NCI-H2029 (cell line): ENCODE measurements around the gene OPHN1.

ENCODE experiments used
- DNase-seq: peaks from one replicate; lab custom pipeline; 2025; lab: John Stamatoyannopoulos, UW

The OPHN1 gene

DNA sequence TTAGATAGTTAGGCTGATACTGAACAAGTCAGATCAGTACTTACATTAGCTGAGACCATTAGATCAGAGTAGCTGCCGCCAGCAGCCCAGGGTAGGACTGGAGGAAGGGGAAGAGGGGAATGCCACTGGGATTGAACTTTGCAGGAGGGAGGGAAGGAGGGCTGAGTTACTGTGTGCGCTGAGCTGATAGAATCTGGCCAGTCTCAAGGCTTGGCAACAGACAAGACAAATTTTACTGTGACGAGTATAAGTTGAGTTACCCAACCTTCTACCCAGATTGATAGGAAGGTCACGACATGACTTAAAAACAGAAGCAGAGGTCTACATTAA lies 372.1 kb downstream of the OPHN1 start:
- no peak for DNase-seq

DNA sequence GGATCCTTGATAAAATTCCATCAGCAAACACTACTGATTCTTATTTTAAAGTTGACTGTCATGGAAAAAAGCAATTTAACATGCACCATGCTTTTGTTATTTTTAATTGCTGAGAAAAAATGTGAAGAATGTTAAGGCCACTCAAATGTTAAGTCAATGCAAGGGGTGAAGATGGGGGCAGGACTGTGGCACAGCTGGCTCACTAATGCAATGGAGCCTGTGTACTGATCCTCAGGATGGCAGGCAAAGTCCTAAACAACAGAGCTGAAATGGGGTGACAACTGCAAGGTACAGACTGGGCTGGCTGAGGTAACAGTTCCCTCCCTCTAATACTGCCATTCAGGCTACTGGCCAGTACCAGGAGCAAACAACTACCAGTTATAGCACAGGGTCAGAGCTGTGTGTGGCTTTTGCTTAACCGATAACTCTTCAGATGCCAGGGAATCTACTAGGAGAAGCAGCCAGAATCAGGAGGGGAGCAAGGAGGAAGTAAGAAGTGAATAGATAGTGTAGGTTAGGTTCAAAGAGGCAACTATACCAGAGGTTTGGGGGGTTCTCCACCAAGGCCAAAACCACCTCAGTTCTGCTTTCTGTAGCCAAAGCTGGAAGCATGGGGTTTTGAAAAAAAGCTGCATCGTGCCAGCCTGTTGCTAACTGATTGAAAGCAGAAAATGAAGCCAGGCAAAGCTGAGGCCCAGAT lies 372.6 kb downstream of the OPHN1 start:
- DNase-seq = no peak

DNA sequence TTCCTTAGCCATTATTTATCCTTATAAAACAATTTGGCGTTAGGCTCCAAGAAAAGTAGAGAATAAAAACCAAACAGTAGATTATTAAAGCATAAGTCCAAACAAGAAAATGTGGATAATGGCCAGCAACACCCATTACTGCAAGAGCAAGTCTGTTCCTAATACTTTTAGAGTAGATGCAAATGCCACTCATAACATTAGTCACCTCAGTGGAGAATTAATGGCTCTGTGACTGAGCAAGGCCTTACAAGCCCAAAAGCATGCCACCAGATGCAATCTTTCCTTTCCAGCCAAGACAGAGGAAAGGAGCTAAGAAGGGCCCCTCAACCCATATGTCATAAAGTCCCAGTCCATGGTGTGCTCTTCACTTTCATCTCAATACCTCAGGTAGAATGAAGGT lies 373.8 kb downstream of the OPHN1 start:
- no peak for DNase-seq

DNA sequence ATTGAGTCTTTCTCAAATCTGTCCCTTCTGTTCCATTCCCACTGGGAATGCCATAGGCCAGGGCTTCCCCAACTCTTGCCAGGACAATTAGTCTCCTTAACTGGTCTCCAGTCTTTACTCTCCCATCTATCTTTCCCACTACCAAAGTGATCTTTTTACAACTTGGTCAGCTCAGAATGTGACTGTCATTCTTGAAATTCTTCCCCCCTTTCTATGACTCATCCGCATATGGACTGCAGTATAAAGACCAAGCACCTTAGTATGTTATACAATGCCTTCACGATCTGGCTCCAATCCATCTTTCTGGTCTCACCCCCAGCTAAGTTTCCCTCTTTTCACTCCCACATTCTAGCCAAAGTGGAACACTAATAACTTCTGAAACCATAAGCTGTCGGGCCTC lies 383.8 kb downstream of the OPHN1 start:
- DNase-seq = no peak

DNA sequence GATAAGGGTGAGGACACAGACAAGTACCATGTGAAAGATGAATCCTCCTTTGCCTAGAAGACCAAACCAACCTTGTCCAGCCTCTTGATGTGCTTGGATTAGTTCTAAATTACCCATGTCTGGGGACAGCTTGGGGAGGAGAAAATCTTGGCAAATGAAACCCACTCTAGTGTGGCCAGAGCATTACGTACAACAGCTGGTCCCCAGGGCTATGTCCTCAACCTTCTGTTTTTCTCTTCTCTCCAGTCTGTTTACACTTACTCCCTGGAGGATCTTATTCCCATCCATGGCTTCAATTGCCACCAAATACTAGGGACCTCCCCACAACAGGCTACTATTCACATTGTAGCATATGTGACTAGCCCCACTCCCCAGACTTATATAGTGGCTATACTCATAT lies 384.5 kb downstream of the OPHN1 start:
- DNase-seq = no peak

DNA sequence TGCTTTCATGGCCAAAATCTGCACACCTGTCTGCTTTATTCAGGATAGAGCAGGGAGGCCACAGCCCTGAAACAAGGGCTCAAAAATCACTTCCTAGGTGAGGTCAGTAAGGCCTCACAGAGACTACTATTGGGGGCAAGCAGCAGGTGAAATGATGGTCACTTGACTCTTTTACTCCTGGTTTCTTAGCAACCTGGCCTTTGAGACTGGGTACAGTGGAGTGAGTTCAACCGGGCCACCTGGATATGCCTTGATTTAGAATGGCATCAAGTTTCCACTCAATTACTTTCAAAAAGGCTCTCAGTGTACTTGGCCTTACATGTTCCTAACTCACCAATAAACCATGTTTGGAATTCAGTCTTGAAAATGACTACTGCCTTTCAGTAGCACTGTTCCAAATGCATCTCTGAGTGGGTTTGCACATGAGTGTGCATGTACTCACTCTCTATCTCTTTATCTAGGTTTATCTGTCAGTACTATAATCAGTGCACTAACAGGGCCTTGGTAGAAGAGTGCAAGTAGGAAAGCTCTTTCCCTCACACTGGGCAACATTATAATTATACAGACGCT lies 388.2 kb downstream of the OPHN1 start:
- no peak for DNase-seq

DNA sequence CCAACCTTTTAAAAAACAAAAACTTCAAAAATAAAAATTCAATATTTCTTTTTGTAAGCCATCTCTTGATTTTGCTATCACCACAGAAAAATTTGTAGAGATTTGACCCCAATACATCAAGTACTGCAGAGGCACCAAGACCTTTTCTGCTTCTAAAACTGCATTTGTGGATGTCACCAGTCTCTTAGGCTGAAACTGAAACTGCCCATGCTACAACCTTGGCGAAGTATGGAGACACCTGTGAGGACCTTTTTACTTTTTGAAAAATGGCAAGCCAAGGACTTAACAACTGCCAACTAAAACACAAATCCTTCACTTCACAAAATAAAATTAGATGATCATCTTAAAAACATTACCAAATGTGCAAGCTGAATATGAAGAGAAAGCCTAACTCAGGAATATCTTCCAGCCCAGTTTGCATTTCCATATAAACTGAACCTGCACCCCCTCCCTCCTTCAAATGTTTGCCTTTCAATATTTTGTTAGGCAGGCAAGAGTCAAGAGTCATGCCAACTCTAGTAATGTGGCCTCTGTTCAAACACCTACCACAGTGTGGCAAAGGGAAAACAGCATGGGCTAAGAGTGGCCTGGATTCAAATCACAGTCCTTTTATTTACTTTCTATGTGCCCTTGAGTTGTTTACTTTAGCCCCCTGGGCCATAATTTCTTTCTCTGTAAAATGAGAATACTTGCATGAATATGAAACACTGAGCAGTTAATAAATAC lies 389.4 kb downstream of the OPHN1 start:
- DNase-seq = no peak

DNA sequence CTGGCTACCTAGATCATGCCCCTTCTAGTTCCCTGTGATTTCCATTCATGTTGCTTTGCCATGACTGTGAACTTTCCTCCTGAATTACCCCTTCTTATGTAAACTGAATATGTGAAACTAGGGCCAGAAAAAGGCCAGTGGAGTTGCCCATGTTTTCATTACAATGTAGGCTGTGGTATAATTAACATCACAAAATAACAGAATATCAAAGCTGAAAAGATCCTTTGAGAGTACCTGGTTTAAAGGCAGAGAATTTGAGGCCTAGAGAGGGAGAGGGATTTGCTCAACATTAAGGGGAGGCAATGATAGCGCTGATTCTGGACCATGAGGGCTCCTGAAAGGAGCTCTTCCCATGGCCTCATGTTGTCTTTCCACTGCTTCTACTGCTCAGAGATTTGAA lies 392.2 kb downstream of the OPHN1 start:
- DNase-seq = no peak

DNA sequence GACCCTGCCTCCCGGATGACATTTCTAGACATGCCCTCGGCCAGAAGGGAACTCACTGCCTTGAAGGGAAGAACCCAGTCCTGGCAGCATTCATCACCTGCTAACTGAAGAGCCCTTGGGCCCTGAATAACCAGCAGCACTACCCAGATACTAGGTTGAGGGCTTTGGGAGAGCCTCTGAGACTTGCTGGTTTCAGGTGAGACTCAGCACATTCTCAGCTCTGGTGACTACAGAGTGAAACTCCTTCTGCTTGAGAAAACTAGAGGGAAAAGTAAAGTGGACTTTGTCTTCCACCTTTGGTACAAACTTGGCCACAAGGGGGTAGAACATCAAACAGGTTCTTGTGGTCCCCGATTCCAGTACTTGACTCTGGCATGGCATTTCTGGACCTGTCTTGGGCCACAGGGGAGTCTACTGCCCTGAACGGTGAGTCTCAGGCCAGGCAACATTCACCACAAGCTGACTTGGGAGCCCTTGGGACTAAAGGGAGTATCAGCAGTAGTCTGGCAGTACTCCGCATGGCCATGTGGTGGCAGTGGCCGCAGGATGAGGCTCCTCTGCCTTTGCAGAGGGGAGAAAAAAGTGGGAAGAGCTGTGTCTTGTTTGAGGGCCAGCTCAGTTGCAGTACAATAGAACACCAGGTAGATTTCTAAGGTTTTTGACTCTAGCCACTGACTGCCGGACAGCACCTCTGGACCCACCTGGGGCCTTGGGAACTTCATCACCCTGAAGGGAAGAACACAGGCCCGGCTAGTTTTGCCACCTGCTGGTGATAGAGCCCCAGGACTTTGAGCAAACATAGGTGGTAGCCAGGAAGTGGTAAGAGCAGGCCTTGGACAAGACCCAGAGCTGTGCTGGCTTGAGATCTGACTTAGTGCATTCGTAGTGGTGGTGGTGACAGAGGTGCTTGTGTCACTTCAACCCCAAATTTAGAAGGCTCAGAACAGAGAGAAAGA lies 414.8 kb downstream of the OPHN1 start:
- DNase-seq = no peak

DNA sequence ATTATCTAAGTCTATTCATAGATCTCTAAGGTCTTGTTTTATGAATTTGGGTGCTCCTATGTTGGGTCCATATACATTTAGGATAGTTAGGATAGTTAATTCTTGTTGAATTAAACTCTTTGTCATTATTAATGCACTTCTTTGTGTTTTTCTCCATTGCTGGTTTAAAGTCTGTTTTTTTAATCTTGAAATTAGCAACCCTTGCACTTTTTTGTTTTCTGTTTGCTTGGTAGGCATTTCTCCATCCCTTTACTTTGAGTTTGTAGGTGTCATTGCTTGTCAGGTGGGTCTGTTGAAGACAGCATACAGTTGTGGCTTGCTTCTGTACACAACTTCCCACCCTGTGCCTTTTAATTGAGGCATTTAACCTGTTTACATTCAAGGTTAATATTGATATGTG lies 434.8 kb downstream of the OPHN1 start:
- DNase-seq = no peak
